WI38 (cell line): ENCODE measurements around the gene FAT3.

Experiments
- H3K4me3 ChIP-seq: 2 replicates; pipeline ENCODE4 v1.5.1; 2011; ENCODE audit warnings: low read depth, mild to moderate bottlenecking, control low read depth, low read length
- TF ChIP-seq, protein P1 (sequence below): IDR thresholded peaks from 2 replicates; pipeline ENCODE4 v1.5.1; 2012; ENCODE audit warnings: low read depth, mild to moderate bottlenecking, control low read depth, low read length

Gene FAT3

DNA sequence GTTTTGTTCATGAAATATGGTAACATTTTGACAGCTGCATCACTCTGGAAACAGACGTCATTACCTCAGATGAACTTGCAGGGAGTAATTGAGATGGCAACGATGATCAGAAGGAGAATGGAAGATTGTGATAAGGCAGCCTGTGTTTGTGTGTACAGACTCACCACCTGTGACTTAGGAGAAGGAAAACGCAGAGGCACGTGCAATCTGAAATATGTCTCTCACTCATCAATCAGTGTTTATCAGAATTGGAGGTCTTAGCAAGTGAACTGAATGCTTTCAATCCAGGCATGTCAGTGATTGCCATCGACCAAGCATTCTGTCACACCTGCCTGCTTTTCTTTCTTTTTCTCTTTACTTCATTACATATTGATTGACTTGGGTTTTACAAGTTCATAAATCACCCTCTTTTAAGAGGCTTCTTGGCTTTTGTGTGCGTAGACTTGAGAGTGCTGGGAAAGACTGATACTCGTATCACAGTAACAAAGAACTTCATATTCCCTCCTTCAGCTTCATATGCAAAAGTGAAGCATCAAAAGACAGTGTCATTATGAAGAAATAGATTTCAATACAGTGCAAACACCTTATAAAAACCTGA is 24.6 kb downstream of the FAT3 start:
- H3K4me3 ChIP-seq = no peak overlapping the region
- TF ChIP-seq, protein P1, sequence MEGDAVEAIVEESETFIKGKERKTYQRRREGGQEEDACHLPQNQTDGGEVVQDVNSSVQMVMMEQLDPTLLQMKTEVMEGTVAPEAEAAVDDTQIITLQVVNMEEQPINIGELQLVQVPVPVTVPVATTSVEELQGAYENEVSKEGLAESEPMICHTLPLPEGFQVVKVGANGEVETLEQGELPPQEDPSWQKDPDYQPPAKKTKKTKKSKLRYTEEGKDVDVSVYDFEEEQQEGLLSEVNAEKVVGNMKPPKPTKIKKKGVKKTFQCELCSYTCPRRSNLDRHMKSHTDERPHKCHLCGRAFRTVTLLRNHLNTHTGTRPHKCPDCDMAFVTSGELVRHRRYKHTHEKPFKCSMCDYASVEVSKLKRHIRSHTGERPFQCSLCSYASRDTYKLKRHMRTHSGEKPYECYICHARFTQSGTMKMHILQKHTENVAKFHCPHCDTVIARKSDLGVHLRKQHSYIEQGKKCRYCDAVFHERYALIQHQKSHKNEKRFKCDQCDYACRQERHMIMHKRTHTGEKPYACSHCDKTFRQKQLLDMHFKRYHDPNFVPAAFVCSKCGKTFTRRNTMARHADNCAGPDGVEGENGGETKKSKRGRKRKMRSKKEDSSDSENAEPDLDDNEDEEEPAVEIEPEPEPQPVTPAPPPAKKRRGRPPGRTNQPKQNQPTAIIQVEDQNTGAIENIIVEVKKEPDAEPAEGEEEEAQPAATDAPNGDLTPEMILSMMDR = no peak

DNA sequence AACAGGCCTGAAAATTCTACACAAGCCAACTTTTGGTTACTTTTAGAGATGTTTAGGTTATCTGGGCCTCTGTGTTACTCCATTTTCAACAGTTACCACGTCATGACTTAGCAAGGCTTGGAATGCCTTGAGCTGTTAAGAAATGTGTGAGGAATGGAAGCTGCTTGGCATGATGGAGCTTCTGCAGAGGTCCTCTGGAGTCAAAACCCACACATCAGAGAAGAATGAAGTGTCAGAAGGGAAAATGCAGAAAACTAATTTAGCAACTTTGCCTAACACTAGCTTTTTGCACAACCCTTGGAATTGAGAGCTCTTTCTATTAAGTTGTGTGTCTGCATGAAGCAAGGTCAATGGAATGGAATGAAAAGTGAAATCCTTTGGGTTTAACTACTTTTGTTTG is 27.4 kb downstream of the FAT3 start:
- TF ChIP-seq, protein P1 = no peak
- H3K4me3 ChIP-seq = no peak overlapping the region

DNA sequence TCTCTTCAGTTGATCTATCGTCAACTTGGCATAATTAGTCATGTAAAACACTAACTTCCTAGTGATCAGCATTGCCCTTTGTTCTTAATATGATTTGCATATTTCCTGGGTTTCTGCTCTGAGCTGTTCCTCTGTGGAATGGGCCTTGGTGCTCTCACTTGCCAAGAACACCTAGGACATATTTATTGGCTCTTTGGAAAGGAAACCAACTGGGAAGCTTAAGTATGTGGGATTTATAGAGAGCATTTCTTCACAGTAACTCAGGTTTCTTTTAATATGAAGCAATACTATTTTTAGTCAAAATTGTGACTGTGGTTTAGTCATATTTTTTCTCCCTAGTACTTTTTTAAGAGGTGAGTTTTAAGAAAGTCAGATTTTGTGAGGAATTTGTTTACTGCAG is 28.8 kb downstream of the FAT3 start:
- TF ChIP-seq, protein P1 = no peak
- no peak overlapping the region for H3K4me3 ChIP-seq

DNA sequence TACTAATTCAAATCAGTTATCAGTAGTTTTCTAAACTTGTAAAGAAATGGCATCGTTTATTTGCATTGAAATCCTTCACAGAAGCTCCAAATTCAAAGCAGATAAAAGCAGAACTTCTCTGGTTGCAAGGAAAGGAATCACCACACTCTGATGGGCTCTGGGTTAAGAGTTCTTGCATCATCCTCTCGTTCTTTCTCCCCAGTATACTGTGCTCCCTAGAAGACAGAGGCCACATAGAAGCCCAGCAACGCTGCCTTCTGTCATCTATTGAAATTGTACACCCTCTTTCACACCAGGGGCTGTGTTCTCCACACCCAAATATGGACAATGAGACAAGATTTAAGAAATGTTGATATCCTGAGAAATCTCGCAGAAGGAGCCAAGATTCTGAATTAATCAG is 29.3 kb downstream of the FAT3 start:
- TF ChIP-seq, protein P1 = no peak
- H3K4me3 ChIP-seq = no peak overlapping the region

DNA sequence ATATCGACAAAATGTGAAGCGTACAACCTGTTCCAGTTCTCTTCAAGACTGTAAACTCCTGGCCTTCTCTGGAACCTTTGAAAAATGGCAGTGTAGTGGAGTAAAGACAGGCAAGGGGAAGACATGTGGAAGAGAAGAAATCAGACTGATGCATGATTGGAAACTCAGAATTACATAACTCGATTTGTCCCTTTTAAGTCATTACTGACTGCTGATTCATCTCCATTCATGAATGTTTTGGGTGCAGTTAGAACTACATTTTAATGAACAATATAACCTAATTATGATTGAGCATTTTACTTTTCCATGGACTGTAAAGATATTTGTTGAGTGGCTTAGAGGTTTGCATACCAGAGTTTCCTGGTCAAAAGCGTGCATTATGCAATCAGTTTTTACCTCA is 32.9 kb downstream of the FAT3 start:
- no peak overlapping the region for H3K4me3 ChIP-seq
- TF ChIP-seq, protein P1 = no peak

DNA sequence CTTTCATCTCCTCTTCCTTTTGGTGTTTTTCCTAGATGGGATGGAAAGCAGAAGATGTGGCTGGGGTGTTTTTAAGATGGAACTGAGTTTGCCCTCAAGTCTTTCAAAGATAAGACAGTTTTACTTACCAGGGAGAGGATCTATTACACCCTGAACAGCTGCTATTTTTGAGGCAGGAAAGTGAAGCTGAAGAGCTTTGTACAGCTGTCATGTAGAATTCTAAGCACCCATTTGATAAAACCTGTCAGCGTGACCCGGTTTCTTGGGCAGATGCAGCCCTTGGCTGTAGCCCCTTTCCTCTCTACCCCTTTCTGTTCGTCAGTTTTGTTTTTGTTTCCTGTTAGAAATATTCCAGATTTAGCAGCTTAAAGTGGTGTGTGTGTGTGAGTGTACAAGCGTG is 35.2 kb downstream of the FAT3 start:
- no peak overlapping the region for H3K4me3 ChIP-seq
- TF ChIP-seq, protein P1 = no peak

DNA sequence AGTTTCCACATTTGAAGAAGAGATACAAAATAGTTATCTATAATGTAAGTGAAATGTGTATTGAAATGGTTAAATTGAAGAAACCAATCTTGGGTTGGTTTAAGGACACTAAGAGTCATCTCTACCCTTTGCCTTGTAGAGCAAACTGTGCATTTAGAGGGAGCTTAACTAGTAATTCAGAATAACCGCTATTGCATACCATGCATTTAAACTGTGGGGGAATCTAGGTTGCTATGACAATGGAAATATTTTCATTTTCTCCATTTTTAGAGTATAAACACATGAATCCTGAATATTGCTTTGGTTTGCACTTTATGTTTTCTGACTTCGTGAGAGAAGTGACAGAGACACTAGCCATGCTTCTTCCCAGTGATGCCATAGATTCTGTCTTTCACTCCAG is 39.7 kb downstream of the FAT3 start:
- no peak overlapping the region for H3K4me3 ChIP-seq
- TF ChIP-seq, protein P1 = no peak
